Endodermal cell (in vitro differentiated cells): ENCODE measurements around the gene SRPX. TPM values are rescaled to one million over a fixed set of nuclear protein-coding genes. Genes with fewer than 3 reads are reported as not detected.

Experiments used
- DNase-seq: peaks from one replicate; pipeline ENCODE4 v3.0.0-alpha.2; 2017
- H3K27ac ChIP-seq: 2 replicates; pipeline ENCODE4 v1.5.1; 2013; ENCODE audit warnings: mild to moderate bottlenecking, low read depth, low read length, moderate library complexity
- H3K27me3 ChIP-seq: 2 replicates; pipeline ENCODE4 v1.6.1; 2013; ENCODE audit warnings: mild to moderate bottlenecking, low read length, moderate library complexity; ENCODE audit not compliant: insufficient read depth, control insufficient read depth, poor library complexity, severe bottlenecking
- H3K36me3 ChIP-seq: 2 replicates; pipeline ENCODE4 v1.7.0; 2013; ENCODE audit warnings: mild to moderate bottlenecking, low read length, moderate library complexity; ENCODE audit not compliant: control insufficient read depth, insufficient read depth
- H3K4me1 ChIP-seq: one replicate; pipeline ENCODE4 v1.7.0; 2013; ENCODE audit warnings: low read length; ENCODE audit not compliant: control insufficient read depth, insufficient read depth
- H3K4me3 ChIP-seq: 2 replicates; pipeline ENCODE4 v1.5.1; 2013; ENCODE audit warnings: mild to moderate bottlenecking, low read length, moderate library complexity
- H3K9ac ChIP-seq: 2 replicates; pipeline ENCODE4 v1.6.1; 2013; ENCODE audit warnings: mild to moderate bottlenecking, low read length, moderate library complexity; ENCODE audit not compliant: poor library complexity, severe bottlenecking; ENCODE audit errors: extremely low read depth
- H3K9me3 ChIP-seq: 2 replicates; pipeline ENCODE4 v1.6.1; 2013; ENCODE audit warnings: mild to moderate bottlenecking, low read length, moderate library complexity; ENCODE audit not compliant: control insufficient read depth
- H3K27ac Mint-ChIP-seq: 2 replicates; pipeline ENCODE4 v1.8.0; 2020; ENCODE audit warnings: mixed read lengths
- H3K27me3 Mint-ChIP-seq: 2 replicates; pipeline ENCODE4 v1.8.0; 2021; ENCODE audit warnings: mild to moderate bottlenecking, mixed read lengths; ENCODE audit not compliant: insufficient read depth
- H3K36me3 Mint-ChIP-seq: 2 replicates; pipeline ENCODE4 v1.8.0; 2020; ENCODE audit warnings: low read depth, mixed read lengths
- H3K4me1 Mint-ChIP-seq: 2 replicates; pipeline ENCODE4 v1.8.0; 2020; ENCODE audit warnings: mixed read lengths
- H3K4me3 Mint-ChIP-seq: 2 replicates; pipeline ENCODE4 v1.8.0; 2020; ENCODE audit warnings: mild to moderate bottlenecking, moderate library complexity, mixed read lengths
- H3K9me3 Mint-ChIP-seq: 2 replicates; pipeline ENCODE4 v1.8.0; 2020; ENCODE audit warnings: mild to moderate bottlenecking, mixed read lengths
- CTCF ChIP-seq: fragments of 200-600 bp; sonication (generic); conservative IDR thresholded peaks from 2 replicates; pipeline ENCODE4 v1.5.0; 2021; ENCODE audit warnings: antibody characterized with exemption, mild to moderate bottlenecking
- WGBS, 2 experiments: methylation state at CpG; one replicate each; pipeline versions ENCODE4 v1.1.5 to v1.1.7; 2013; ENCODE audit warnings: missing lambda C conversion rate in 2 of 2, mixed read lengths in 1 of 2; ENCODE audit not compliant: insufficient coverage in 1 of 2, insufficient read length in 1 of 2; 5-methylcytosine and 5-hydroxymethylcytosine counted together
- total RNA-seq, 2 donors: library from RNA; stranded (reverse); fragmentation: NEBNext Ultra II Directional in 1 of 2; extraction: Animal tissue kit (Norgen Biotek cat#: 25700) in 1 of 2; gene quantifications; 2 replicates in 1 of 2; 3 replicates in 1 of 2; pipeline ENCODE4 v1.2.1, GENCODE V29; 2021

SRPX gene
- total RNA-seq, 2 donors from 2014 or later: 1.8 to 3.4 TPM

GRCh38 chrX:38117485-38117884, 103.2 kb downstream of the SRPX start:
- no peak overlapping the region for H3K4me3 ChIP-seq
- H3K4me1 ChIP-seq: no peaks in the 10 kb centered on the region
- no peak for TF ChIP-seq CTCF
- no peaks in the 10 kb centered on the region for H3K9me3 ChIP-seq
- Mint-ChIP-seq H3K4me3 (no peak overlapping the region), H3K27me3 (no peaks in the 10 kb centered on the region), H3K27ac (no peak overlapping the region), H3K9me3 (peaks cover 33% of the 10 kb centered on the region), H3K36me3 (no peaks in the 10 kb centered on the region), H3K4me1 (no peaks in the 10 kb centered on the region)
- no peaks in the 10 kb centered on the region for H3K27me3 ChIP-seq
- H3K27ac ChIP-seq: no peak overlapping the region
- WGBS, 2 experiments: 80 to 95% methylated on average over 1 to 7 of the region's 7 CpGs
- H3K9ac ChIP-seq: no peak overlapping the region
- DNase-seq: no peak
- H3K36me3 ChIP-seq: no peaks in the 10 kb centered on the region

GRCh38 chrX:38116706-38117105, 104.0 kb downstream of the SRPX start:
- no peaks in the 10 kb centered on the region for H3K27me3 Mint-ChIP-seq
- Histone ChIP-seq H3K27me3 (no peaks in the 10 kb centered on the region), H3K4me1 (no peaks in the 10 kb centered on the region), H3K9ac (no peak overlapping the region), H3K4me3 (no peak overlapping the region), H3K9me3 (no peaks in the 10 kb centered on the region), H3K27ac (no peak overlapping the region), H3K36me3 (no peaks in the 10 kb centered on the region)
- DNase-seq: no peak
- peaks cover 39% of the 10 kb centered on the region for H3K9me3 Mint-ChIP-seq
- 88% methylated on average over 1 of the region's 1 CpG; no CpG with 5 or more reads in 1 of the 2 experiments for WGBS, 2 experiments
- no peak for TF ChIP-seq CTCF
- H3K27ac Mint-ChIP-seq: no peak overlapping the region
- no peaks in the 10 kb centered on the region for H3K4me1 Mint-ChIP-seq
- no peaks in the 10 kb centered on the region for H3K36me3 Mint-ChIP-seq
- H3K4me3 Mint-ChIP-seq: no peak overlapping the region

- no peak for TF ChIP-seq CTCF
- Mint-ChIP-seq H3K9me3 (peaks cover 49% of the 10 kb centered on the region), H3K4me3 (no peak overlapping the region), H3K36me3 (no peaks in the 10 kb centered on the region), H3K27me3 (no peaks in the 10 kb centered on the region), H3K4me1 (peaks cover 7% of the 10 kb centered on the region), H3K27ac (no peak overlapping the region)
- DNase-seq: no peak
- no peaks in the 10 kb centered on the region for H3K27me3 ChIP-seq
- 89 to 100% methylated on average over 2 to 4 of the region's 4 CpGs for WGBS, 2 experiments
- no peak overlapping the region for H3K9ac ChIP-seq
- no peaks in the 10 kb centered on the region for H3K36me3 ChIP-seq
- no peak overlapping the region for H3K27ac ChIP-seq
- H3K4me3 ChIP-seq: no peak overlapping the region
- no peaks in the 10 kb centered on the region for H3K9me3 ChIP-seq
- H3K4me1 ChIP-seq: no peaks in the 10 kb centered on the region
Observed at GRCh38 chrX:38112566-38112965, 108.1 kb downstream of the SRPX start.
